GM18861 (cell line): Measurements from ENCODE around the gene NT5E.

ENCODE experiments used
- ATAC-seq: cut with Tn5 transposase; IDR thresholded peaks from one replicate; pipeline ENCODE4 v1.9.1; 2021; ENCODE audit not compliant: unreplicated experiment

NT5E gene

DNA sequence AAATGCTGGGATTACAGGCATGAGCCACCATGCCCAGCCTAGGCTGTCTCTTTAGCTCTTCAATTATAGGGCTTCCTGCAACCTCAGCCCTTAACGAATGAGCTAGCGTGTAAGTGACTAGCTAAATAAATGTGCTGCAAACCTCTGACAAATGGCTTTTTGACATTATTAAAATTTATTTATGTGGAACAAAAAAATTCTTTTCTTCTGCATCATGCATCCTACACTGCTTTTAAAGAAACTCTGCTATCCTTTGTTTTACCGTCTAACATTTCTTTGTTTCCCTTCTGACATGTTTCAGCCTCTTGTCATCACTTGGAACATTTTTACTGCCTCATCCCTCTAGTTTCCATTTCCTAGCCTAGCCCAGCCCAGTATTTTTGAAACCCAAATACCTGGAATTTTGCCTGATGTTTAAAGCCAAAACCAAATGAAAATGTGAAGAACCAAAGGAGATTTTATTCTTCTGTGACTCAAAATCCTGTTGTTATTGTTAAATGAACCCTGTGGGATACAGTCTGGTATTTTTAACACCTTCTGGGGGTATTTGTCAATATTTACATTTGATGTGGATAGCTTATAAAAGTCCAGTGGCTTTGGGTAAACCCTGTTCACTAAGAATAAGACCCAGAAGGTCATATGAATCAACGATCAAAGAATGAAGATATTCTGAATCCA, 9.5 kb downstream of the NT5E start:
- ATAC-seq, result no peak

DNA sequence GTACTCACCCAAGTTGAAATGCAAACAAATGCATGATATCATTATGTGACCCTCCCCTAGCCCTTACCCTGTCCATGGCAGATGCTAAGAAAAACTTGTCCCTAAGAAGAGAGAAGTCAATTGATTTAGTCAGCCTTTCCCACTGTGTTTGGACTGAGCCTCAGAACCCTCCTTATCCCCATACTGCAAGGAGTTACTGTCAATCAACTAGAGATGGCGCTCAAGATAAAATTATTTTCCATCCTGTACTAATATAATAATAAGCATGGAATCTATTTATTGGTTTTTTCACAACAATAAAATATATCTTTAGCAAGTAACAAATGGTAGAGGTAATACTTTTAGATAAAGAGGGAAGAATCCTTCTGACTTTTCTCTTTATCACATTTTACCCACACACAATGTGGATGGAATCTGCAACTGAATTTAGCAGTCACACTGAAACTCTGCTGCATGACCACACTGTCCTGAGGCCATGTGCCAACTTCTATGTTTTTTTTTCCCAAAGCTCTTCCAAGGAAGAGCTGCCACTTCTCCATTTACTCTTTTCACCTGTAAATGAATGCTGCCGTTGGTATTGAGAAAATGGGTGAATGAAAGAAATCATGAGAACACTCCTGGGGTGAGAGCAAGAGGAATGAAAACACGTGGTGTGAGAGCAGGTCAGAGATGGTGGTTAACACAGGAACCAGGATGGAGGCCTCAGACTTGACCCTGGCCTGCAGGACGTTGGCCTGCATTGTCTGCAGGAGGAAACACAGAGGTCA, 10.5 kb downstream of the NT5E start:
- no peak for ATAC-seq

DNA sequence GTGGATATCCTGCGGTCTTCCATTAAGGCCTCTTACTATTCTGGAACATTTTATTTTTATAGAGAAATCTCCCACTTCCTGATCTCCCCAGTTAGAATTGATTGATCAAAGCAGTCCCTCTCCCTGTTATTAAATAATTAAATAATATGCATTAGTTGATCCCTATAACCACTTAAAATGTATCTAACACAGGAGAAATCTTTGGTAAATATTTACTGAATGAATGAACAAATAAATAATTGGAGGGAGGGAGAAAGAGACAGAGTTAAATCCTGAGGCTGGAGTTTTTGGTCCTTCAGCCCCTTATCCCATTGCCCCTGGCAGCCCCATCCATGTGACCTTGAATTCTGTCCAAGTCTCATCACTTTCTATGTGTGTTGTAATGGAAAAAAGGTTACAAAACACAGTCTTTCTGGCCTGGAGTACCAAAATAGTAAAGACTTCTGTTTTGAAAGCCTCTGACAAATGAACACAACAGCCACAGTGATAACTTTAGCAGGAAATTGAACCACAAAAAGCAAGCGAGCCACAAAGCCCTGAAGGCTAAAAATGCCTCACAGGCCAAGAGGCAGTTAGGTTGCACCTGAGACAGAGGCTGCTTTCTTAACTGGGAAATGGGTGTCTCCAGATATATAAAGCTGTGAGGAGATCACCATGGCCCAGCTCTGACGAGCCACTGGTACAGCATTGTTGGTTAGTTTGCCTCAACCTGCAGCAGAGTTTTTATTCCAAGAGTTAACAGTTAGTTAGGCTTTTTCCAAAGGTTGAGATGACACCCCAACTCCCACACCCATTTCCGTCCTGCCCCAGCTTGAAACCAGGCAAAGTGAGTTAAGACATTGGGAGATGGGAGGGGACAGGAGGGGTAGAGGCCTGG, 11.3 kb downstream of the NT5E start:
- ATAC-seq, result peak; percentile 86

DNA sequence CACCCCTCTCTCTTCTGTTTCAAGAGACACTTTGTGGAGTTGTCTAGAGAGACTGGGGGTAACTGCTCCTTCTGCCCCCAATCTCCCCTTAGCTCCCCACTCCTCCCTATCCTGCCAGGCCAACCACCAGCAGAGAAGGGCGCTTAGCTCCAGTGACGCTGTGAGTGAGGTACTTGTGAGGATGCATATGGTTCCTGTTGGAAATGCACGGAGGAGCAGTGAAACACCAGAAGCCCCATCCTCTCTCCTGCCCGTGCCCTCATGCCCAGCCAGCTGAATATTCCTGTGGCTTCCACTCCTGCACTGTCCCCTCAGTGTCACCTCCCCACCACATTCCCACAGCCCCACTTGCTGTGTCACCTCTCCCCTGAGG, 11.9 kb downstream of the NT5E start:
- ATAC-seq, result no peak

DNA sequence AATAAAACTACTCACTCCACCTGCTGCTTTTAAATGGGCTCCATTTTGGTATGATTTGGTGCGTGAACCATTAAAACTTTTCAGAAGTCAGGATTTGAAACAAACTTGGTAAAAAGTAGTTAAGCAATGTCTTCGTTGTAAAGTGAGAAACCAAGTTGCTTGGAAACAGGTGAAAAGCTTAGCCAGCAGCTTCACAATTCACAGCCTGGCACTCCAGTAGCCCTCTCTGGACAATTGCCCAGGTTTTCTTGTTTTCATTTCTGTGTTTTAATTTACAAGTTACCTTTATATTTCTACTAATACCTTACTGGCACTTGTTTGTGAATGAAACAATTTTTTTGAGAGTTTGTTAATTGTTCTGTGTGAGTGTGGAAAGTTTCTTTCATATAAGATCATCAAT, 12.8 kb downstream of the NT5E start:
- ATAC-seq, result no peak

DNA sequence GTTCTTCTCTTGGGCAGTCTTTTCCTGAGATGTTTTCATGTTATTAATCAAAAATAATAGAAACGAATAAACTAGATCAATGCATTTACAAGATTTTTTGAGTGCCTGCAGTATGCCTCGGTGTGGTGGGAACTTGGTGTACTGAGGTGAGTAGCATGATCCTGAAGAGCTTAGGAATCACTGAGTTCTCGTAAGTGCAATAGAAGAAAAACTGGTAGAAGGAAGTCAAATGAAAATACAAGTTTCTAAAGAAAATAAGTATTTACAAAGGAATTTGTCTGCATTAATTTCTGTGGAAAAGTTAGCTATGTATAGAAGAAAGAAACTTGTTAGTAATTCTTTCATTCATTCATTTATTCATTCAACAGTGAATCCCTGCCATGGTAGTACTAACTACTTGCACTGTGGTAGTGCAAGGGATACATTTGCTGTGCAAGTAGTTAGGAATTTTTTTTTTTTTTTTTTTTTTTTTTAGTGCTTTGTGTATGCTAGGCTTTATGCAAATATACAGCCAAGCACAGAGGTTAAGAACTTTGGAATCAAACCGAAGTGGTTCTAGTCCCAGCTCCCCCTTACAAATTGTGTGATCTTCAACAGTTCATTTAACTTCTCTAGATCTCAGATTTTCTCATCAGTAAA, 13.9 kb downstream of the NT5E start:
- ATAC-seq, result no peak

DNA sequence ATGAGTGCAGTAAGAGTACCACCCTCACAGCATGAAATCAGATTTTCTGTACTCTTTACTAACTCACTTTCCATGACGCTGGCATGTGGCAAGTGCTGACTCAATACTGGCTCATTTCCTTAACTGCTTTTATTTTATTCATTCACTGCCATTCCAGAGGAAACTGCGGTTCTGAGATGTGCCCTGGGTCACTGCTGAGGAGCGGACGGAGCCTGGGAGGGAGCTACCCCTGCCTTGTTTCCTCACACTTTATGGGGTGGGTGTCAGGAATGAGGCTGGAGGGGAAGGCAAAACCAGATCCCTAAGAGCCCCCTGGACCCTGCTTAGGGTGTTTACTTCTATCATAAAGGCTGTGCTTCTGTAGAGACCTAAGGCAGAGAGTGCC, 14.4 kb downstream of the NT5E start:
- ATAC-seq, result no peak

DNA sequence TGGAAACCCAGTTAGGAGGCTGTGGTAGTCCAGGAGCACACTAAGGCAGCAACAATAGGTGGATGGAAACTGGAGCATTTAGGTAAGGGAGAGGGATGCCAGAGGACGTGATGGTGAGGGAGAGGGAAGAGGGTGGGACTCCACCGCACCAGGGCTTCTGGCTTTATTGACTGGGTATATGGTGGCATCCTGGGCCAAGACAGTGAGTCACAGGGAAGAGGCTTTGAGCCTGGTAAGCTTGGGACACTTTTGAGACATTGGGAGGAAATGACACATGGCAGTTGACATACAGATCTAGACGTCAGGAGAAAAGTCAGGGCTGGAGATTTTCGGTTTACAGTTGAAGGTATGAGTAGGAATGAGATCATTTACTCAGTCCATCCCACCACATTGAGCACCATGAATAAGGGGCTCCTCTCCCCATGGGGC, 14.9 kb downstream of the NT5E start:
- ATAC-seq, result no peak

DNA sequence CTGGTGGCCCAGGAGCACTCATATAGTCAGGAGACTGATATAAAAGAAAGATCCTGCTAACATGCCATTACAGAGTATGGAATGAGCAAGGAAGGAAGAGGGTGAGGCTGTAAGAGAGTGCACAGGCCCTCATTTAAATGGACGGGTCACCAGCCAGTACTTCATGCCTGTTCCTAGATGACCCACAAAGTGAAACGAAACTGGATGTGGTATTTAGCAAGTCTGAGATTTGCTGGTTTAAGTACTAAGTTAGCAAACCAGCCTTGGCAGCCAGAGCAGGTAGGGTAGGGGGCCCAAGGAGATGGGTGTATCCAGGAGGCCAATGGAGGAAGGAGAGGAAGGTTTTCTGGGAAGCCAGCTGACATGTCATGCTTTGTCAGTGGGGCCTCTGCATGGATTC, 15.9 kb downstream of the NT5E start:
- peak; percentile 43 for ATAC-seq

DNA sequence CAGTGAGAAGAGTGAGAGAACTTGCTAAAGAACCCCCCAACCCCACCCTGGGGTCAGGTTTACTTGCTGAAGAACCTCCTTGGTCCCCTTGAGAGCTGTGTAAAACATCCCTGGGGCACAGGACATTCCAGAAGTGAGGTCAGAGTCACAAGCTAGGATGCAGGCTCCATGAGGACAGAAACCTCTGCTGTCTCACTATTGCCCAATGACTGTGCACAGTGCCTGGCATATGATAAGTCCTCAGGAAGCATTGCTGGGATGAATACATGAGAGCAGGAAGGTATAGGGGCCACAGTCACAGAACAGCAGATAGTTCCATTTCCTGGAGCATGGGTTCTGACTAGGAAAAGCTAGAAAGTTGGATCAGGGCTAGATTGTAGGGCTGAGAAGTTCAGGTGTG, 18.4 kb downstream of the NT5E start:
- ATAC-seq, result no peak

DNA sequence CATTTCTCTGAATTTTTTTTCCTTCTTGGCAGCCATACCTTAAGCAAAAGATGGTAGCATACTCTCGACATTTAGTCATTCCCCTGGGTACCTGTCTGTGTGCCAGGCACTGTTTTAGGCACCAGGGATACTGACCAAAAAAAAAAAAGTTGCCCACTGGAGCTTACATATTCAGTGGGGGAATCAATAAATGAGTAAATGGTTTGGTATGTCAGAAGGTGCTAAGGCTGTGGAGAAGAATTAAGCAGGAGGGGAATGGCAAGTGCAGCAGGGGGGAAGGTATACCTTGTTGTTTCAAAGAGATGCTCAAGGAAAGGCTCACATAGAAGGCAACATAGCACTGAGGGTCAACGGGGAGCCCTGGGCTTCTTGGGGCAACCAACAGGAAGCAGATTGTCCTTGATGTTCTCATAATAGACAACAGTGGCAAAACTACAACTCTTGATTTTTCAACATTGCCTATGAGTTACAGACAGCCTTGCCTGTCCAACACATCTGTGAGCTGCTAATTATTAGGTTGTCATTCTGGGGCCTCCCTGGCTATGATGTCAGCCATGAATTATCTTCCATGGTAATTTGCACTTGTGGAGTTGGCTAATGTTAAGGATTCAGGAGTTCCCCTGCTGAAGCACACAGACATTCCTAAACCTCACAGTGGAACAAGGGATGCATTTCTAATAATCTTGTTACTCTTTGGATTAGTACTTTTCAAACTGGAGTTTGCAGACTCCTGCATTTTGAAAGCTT, 19.6 kb downstream of the NT5E start:
- no peak for ATAC-seq

DNA sequence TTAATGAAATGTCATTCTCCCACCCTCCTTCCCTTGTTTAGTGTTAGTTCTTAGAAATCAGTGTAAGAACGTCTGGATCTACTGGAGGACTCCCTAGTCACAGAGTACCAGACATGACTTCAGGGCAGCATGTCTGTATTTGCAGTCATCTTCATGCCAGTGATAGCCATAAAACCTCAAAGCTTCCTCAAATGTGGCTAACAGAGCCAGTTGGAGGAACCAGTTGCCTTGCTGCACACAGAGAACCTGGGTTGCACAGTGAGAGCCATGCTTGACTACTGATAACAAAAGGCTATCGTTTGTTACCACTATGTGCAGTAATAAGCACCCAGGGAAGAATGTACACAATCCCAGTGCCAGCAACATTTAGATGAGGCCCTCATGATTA, 20.1 kb downstream of the NT5E start:
- ATAC-seq, result no peak

DNA sequence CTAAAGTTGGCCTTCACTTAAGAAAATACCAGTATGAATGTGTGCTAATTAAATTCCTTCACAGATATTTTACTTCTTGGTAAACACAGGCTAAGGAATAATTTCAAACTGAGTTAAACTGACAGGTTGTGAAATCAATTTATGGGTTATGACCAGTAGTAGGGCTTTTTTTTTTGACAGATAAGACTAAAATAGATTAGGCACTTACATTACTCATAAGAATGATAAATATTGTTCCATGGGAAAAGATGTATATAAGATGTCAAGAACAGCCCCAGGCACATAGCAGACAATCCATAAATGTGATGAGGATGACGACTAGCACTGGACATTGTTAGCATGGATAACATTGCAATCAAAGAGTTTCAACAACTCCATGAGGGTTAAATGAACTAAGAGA, 22.9 kb downstream of the NT5E start:
- no peak for ATAC-seq

DNA sequence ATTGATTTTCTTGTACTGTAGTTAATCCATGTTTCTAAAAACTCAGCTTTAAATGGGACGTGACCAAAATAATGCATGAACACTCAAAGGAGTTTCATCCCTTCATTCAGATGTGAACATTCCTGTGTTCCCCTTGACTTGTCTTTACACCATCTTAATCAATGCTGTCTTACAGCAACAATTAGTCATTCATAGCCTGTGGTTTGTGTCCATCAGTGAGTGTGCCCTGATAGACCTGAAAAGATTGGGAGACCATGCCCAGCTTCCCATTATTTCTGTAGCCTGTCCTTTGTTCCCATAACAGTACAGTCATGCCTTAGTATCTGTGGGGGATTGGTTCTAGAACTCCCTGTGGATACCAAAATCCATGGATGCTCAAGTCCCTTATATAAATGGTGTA, 23.9 kb downstream of the NT5E start:
- ATAC-seq, result no peak

DNA sequence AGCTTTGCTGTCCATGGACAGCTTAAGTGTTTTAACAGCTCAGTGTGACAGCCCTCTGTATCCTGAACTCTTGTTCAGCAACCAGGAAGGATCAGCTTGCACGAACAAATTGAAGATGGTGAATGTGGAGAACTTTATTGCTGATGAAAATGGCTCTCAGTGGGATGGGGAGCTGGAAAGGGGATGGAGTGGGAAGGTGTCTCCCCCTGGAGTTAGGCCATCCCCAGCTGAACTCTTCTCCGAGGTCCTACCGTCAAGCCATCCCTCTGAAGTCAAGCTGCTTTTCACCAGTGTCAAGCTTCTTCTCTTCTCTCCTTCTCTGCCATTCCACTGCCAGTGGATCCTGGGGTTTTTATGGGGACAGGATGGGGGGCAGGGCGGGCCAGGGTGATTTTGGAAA, 26.6 kb downstream of the NT5E start:
- no peak for ATAC-seq

DNA sequence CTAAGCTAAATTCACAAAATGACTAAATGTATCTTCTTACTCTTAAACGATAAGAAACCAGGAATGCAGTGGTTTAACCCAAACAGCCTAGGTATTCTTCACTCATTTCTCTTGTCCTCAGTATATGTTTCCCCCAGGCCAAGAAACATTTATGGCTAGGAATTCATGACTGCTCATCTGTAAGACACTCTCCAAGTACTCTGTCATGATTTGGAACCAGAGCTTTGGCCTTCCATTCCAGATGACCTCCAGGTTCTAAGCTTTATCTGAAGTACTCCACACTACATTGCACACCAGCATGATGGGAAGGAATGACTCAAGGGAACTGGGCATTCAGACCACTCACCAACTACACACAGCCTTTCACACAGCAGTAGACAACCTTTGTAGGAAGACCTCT, 29.3 kb downstream of the NT5E start:
- ATAC-seq, result no peak

DNA sequence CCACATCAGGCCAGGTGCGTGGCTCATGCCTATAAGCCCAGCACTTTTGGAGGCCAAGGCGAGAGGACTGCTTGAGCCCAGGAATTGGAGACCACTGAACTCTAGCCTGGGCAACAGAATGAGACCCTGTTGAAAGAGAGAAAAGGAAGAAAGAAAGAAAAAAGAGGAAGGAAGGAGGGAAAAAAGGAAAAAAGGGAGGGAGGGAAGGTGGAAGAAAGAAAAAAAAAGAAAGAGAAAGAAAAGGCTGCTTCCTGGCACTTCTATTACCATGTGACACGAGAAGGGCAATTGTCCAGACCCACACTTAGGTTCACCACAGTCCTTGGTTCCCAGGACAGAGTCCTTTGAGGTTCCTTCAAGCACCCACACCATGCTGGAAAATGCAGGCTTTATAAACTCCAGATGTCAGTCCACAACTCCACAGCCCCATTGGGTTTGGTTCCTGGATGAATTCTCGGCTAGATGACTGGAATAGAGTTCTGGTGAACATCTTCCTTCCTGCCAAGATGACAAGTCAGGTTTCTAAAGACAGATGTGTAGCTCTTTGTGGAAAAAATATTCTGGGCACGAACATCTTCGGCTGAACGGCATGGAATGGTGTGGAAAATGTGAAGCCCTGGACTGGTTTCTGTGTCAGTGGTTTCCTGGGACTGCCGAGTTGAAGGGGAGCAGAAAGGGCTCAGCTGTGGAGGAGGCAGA, 32.5 kb downstream of the NT5E start:
- ATAC-seq, result no peak

DNA sequence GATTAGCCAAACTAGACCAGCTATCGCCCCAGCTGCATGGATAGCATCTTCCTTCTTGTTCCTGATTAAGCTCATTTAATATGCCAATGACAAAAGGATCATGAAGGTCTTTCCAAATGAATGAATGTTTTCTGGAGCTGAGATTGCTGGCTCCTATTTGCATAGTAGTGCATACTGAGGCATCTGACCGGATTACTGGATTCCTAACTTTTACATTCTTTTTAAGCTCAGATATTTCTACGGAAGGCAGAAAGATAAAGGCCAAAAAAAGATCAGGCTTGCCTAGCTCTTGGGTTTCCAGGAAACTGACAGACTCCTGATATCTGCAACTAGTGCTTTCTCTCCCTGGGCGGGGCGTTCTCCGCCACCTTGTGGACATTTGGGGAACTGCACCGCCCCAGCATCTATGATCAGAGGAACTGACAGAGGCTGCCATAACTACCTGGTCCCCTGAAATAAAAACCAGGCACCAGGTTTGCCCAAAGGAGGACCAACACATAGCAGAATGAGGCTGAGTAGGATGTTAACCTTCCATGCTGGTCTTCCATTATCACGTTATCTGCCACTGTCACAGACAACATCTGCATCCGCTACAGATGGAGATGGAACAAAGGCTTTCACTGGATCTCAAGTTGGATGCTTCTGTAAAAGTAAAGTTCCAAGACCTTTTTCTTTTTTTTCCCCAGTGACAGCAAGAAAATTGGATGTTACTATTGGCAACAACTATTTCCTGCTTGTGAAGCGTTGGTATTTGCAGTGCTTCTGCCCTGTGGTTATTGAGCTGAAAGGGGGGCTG, 33.2 kb downstream of the NT5E start:
- ATAC-seq, result peak; percentile 84

DNA sequence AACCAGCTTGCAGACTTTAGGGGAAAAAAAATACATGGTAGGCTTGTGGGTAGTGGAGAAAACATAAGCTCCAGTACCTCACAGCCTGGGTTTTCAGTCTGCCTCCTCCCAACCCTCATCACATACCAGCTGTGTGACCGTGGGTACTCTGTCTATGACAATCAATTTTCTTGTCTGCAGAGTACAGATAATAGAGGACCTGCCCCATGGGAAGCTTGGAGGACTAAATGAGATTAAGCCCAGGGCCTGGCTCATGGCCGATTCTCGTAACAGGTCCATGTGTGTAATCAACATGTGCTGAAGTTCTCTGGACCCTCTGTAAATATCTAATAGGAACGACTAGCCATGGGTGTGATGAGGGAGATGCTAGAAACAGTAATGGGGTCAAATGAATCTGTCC, 34.0 kb downstream of the NT5E start:
- no peak for ATAC-seq
